BJ (cell line): ENCODE results near the gene TBX6. TPM values are rescaled to one million over a fixed set of nuclear protein-coding genes. Genes with fewer than 3 reads are reported as not detected.

Source experiments
- CTCF ChIA-PET: fragments of 350-600 bp; formaldehyde crosslinking; extraction: SDS; loops from one replicate; lab custom pipeline; 2021; ENCODE audit warnings: antibody characterized with exemption, inconsistent platforms; lab: Yijun Ruan, JAX
- POLR2A ChIA-PET: fragments of 300-600 bp; sonication (Branson Sonifier 250); formaldehyde crosslinking; extraction: SDS; loops from one replicate; lab custom pipeline; 2021; ENCODE audit warnings: antibody characterized with exemption; lab: Charles Lee
- DNase-seq: peaks from one replicate; pipeline ENCODE4 v3.0.0-alpha.2; 2011; ENCODE audit warnings: low read depth
- H3K27me3 ChIP-seq: 2 replicates; pipeline ENCODE4 v1.6.0; 2011; ENCODE audit warnings: low read length; ENCODE audit not compliant: control insufficient read depth, insufficient read depth
- H3K36me3 ChIP-seq: 2 replicates; pipeline ENCODE4 v1.5.1; 2011; ENCODE audit warnings: low read length; ENCODE audit not compliant: control insufficient read depth, insufficient read depth
- H3K4me3 ChIP-seq: 2 replicates; pipeline ENCODE4 v1.5.1; 2011; ENCODE audit warnings: low read depth, mild to moderate bottlenecking, control low read depth, low read length
- polyA plus RNA-seq: library from polyadenylated mRNA; depleted of rRNA; stranded (reverse); fragments of >200 nt; gene quantifications from 2 replicates; pipeline ENCODE4 v1.2.3, GENCODE V29; 2011
- TF ChIP-seq, protein P1 (sequence below): IDR thresholded peaks from 2 replicates; pipeline ENCODE4 v1.5.1; 2011; ENCODE audit warnings: low read depth, mild to moderate bottlenecking, control low read depth, inconsistent platforms, low read length, moderate library complexity; ENCODE audit not compliant: insufficient read depth

Gene TBX6
- polyA plus RNA-seq, 1 experiment = 0.04 TPM

DNA sequence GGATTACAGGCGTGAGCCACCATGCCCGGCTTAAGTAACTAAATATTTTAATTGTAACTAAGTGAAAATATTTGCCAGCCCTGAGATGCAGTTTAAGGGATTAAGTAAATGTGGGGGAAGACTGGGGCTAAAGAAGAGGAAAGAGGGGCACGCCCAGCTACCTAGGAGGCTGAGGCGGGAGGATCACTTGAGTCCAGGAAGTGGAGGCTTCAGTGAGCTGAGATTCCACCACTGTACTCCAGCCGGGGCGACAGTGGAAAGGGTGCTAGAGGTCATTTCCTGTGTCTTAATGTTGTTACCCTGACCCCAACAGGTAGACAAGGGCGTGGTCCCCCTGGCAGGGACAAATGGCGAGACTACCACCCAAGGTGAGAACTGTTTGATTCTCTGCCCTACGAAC is 23.4 kb downstream of the TBX6 start:
- Histone ChIP-seq H3K27me3 (no peaks in the 10 kb centered on the region), H3K4me3 (peak overlapping the region; percentile 24; the same call in 1 of the 2 replicates), H3K36me3 (peaks cover 42% of the 10 kb centered on the region)
- TF ChIP-seq, protein P1, sequence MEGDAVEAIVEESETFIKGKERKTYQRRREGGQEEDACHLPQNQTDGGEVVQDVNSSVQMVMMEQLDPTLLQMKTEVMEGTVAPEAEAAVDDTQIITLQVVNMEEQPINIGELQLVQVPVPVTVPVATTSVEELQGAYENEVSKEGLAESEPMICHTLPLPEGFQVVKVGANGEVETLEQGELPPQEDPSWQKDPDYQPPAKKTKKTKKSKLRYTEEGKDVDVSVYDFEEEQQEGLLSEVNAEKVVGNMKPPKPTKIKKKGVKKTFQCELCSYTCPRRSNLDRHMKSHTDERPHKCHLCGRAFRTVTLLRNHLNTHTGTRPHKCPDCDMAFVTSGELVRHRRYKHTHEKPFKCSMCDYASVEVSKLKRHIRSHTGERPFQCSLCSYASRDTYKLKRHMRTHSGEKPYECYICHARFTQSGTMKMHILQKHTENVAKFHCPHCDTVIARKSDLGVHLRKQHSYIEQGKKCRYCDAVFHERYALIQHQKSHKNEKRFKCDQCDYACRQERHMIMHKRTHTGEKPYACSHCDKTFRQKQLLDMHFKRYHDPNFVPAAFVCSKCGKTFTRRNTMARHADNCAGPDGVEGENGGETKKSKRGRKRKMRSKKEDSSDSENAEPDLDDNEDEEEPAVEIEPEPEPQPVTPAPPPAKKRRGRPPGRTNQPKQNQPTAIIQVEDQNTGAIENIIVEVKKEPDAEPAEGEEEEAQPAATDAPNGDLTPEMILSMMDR = no peak
- ChIA-PET POLR2A (no interaction called here), CTCF (interaction anchor here (2.9 kb wide), 1 partner anchor 23 kb away, joined by 14 read pairs; the partner anchor contains the start of gene TBX6)
- no peak for DNase-seq

DNA sequence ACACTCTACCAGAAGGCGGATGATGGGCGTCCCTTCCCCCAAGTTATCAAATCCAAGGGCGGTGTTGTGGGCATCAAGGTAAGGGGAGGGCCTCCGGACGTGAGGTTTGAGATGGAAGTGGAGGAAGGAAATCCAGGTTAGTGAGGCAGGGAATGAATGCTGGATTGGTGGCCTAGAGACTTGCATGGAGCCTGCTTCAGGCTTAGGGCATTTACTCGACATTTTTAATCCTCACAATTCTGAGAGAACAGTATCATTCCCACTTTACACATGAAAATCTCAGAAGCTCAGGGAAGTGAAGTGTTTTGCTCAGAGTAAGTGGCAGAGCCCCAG is 24.2 kb downstream of the TBX6 start:
- TF ChIP-seq, protein P1 = no peak
- Histone ChIP-seq H3K36me3 (peaks cover 42% of the 10 kb centered on the region), H3K27me3 (no peaks in the 10 kb centered on the region), H3K4me3 (peak overlapping the region; percentile 99)
- ChIA-PET POLR2A (no interaction called here), CTCF (interaction anchor here (1.2 kb wide), 1 partner anchor 9 kb away, joined by 3 read pairs; no protein-coding TSS in a partner anchor)
- DNase-seq = no peak

DNA sequence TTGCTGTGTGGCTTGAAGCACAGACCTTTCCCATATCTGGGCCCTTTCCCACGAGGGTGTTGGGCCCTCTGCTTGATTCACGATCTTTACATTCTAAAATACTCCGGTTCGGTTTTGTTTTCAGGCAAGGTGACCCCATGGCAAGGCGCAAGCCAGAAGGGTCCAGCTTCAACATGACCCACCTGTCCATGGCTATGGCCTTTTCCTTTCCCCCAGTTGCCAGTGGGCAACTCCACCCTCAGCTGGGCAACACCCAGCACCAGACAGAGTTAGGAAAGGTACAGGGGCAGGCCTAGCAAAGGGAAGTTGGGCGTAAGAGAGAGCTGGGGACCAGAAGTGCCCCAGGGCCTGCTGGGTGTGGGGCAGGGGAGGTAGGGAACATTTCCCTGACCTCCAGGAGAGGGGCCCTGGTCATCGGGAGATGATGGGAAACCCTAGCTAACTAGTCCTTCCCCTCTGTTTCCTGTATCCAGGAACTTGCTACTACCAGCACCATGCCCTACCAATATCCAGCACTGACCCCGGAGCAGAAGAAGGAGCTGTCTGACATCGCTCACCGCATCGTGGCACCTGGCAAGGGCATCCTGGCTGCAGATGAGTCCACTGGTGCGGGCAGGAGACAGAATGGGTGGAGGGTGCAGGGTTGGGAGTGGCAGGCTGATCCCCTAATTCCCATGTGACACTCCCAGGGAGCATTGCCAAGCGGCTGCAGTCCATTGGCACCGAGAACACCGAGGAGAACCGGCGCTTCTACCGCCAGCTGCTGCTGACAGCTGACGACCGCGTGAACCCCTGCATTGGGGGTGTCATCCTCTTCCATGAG is 24.8 kb downstream of the TBX6 start:
- POLR2A ChIA-PET = interaction anchor here (0.7 kb wide), 1 partner anchor 10 kb away, joined by 3 read pairs; no protein-coding TSS in a partner anchor
- peaks cover 40% of the 10 kb centered on the region for H3K36me3 ChIP-seq
- no peaks in the 10 kb centered on the region for H3K27me3 ChIP-seq
- TF ChIP-seq, protein P1 = no peak
- DNase-seq = no peak
- H3K4me3 ChIP-seq = peak overlapping the region; percentile 99
- CTCF ChIA-PET = interaction anchor here (1.0 to 2.0 kb wide), 5 partner anchors 10 to 46 kb away, joined by 3 to 10 read pairs (median 4); partner anchors contain the start of gene TBX6

DNA sequence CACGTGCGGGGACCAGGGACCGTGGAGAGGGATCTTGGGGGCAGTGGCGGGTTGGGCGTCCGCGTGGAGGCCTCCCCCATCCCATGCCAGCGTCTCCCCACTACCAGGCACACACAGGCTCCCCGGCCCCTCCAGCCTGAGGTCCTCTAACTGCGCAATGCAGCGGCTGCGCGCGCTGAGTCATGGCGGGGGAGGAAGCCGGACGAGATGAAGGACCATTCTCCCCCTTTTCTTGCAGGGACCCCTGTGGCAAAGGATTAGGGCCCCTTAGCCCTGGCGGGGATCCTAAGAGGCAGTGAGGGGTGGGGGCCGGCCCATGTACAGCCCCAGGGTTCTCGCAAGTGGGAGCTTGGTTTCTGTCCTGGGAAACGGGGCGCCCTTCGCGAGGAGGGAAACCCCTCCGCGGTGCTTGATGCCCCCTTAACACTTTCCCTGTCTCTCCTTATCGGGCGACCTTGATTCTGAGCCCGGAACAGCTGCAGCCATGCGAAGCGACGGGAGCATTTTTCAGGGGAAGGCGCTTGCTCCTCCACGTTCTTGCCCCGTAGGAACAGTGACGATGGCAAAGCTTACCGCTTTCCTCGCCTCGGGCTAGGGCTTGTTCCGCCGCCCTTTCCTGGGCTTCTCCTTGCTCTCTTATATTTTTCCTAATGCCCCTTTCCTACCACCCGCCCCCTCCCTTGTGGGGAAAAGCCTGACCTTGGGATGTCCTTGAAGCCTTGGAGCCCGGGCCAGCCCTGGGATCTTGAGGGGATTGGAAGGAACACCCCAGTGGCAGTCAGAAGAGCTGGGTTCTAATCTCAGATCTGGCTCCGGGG is 25.6 kb downstream of the TBX6 start:
- CTCF ChIA-PET = interaction anchor here (1.0 to 2.0 kb wide), 6 partner anchors 9 to 254 kb away, joined by 3 to 10 read pairs (median 4); partner anchors contain the start of genes PRRT2 and TBX6
- peak overlapping the region; percentile 99 for H3K4me3 ChIP-seq
- TF ChIP-seq, protein P1 = no peak
- H3K36me3 ChIP-seq = peaks cover 35% of the 10 kb centered on the region
- H3K27me3 ChIP-seq = no peaks in the 10 kb centered on the region
- no peak for DNase-seq
- POLR2A ChIA-PET = interaction anchor here (0.6 to 1.3 kb wide), 7 partner anchors 9 to 249 kb away, joined by 3 to 33 read pairs (median 4); partner anchors contain the start of gene TBX6
